ENCODE measurements around the gene THSD7A.

The THSD7A gene

GRCh38 chr7:11858026-11858425, 26.0 kb upstream of the THSD7A start:
- DNase-seq (ENCODE audit: low read depth) = no peak
- TF ChIP-seq CTCF (conservative IDR thresholded peaks at IDR 0.05; ENCODE audit: control insufficient read depth, insufficient read depth, low read depth, low read length) = no peak
- H3K4me3 ChIP-seq (ENCODE audit: control insufficient read depth, low read depth, low read length) = no peak overlapping the region

GRCh38 chr7:11848251-11848650, 16.3 kb upstream of the THSD7A start:
- DNase-seq (ENCODE audit: low read depth) = no peak
- no peak overlapping the region for H3K4me3 ChIP-seq (ENCODE audit: control insufficient read depth, low read depth, low read length)
- TF ChIP-seq CTCF (conservative IDR thresholded peaks at IDR 0.05; ENCODE audit: control insufficient read depth, insufficient read depth, low read depth, low read length) = no peak

- no peak for DNase-seq (ENCODE audit: low read depth)
- TF ChIP-seq CTCF (conservative IDR thresholded peaks at IDR 0.05; ENCODE audit: control insufficient read depth, insufficient read depth, low read depth, low read length) = no peak
- no peak overlapping the region for H3K4me3 ChIP-seq (ENCODE audit: control insufficient read depth, low read depth, low read length)
These were observed 15.3 kb upstream of the THSD7A start for GRCh38 chr7:11847336-11847735.

GRCh38 chr7:11846361-11846955, 14.5 kb upstream of the THSD7A start:
- no peak for TF ChIP-seq CTCF (conservative IDR thresholded peaks at IDR 0.05; ENCODE audit: control insufficient read depth, insufficient read depth, low read depth, low read length)
- no peak for DNase-seq (ENCODE audit: low read depth)
- H3K4me3 ChIP-seq (ENCODE audit: control insufficient read depth, low read depth, low read length) = no peak overlapping the region

- no peak for DNase-seq (ENCODE audit: low read depth)
- no peak for TF ChIP-seq CTCF (conservative IDR thresholded peaks at IDR 0.05; ENCODE audit: control insufficient read depth, insufficient read depth, low read depth, low read length)
These were observed 11.2 kb upstream of the THSD7A start for GRCh38 chr7:11843113-11843765.

GRCh38 chr7:11841657-11842056, 9.7 kb upstream of the THSD7A start:
- H3K4me3 ChIP-seq (ENCODE audit: control insufficient read depth, low read depth, low read length) = no peak overlapping the region
- TF ChIP-seq CTCF (conservative IDR thresholded peaks at IDR 0.05; ENCODE audit: control insufficient read depth, insufficient read depth, low read depth, low read length) = no peak
- no peak for DNase-seq (ENCODE audit: low read depth)

More at GRCh38 chr7:11843113-11843765, 11.2 kb upstream of the THSD7A start:
- no peak overlapping the region for H3K4me3 ChIP-seq (ENCODE audit: control insufficient read depth, low read depth, low read length)

Measured in fibroblast of mammary gland (primary cell).